MCF 10A (cell line): ENCODE measurements around the gene COL28A1. TPM values are rescaled to one million over a fixed set of nuclear protein-coding genes. Genes with fewer than 3 reads are reported as not detected.

Experiments
- BruUV-seq: library from RNA; stranded (reverse); fragments of 400-500 nt; replicated peaks from 2 replicates; lab custom pipeline; 2021; lab: Mats Ljungman, UMichigan
- CTCF ChIA-PET: fragments of 300-600 bp; sonication (Branson Sonifier 250); formaldehyde crosslinking; extraction: SDS; loops from one replicate; lab custom pipeline; 2021; ENCODE audit warnings: antibody characterized with exemption, inconsistent platforms; lab: Yijun Ruan, JAX
- POLR2A ChIA-PET: fragments of 300-600, 350-650 bp; sonication (Branson Sonifier 250); formaldehyde crosslinking; extraction: SDS; loops from one replicate; lab custom pipeline; 2020; ENCODE audit warnings: antibody characterized with exemption, inconsistent platforms; lab: Yijun Ruan, JAX
- DNase-seq: peaks from one replicate; pipeline ENCODE4 v3.0.0-alpha.2; 2018; ENCODE audit not compliant: unreplicated experiment
- H3K27ac Mint-ChIP-seq: one replicate; pipeline ENCODE4 v1.8.0; 2022; ENCODE audit warnings: mild to moderate bottlenecking, low read depth, mixed read lengths; ENCODE audit not compliant: unreplicated experiment
- H3K27me3 Mint-ChIP-seq: one replicate; pipeline ENCODE4 v1.8.0; 2022; ENCODE audit warnings: mixed read lengths; ENCODE audit not compliant: insufficient read depth, unreplicated experiment
- H3K36me3 Mint-ChIP-seq: one replicate; pipeline ENCODE4 v1.8.0; 2022; ENCODE audit warnings: mild to moderate bottlenecking, moderate library complexity, mixed read lengths; ENCODE audit not compliant: insufficient read depth, unreplicated experiment
- H3K4me1 Mint-ChIP-seq: one replicate; pipeline ENCODE4 v1.8.0; 2022; ENCODE audit warnings: mixed read lengths; ENCODE audit not compliant: insufficient read depth, unreplicated experiment
- H3K4me3 Mint-ChIP-seq: one replicate; pipeline ENCODE4 v1.8.0; 2022; ENCODE audit warnings: mild to moderate bottlenecking, moderate library complexity, mixed read lengths; ENCODE audit not compliant: unreplicated experiment
- H3K9me3 Mint-ChIP-seq: one replicate; pipeline ENCODE4 v1.8.0; 2022; ENCODE audit warnings: mixed read lengths; ENCODE audit not compliant: unreplicated experiment
- intact Hi-C: fragments of 100-400 bp; cut with micrococcal nuclease; formaldehyde crosslinking; loops from 2 replicates; pipeline ENCODE4 v1.14.1; 2022
- total RNA-seq: library from RNA; stranded (reverse); gene quantifications from 2 replicates; pipeline ENCODE4 v1.2.3, GENCODE V29; 2022
- TF ChIP-seq, protein P1 (sequence below): fragments of 200-600 bp; IDR thresholded peaks from one replicate; pipeline ENCODE4 v1.8.0; 2022; ENCODE audit warnings: antibody characterized with exemption, mild to moderate bottlenecking; ENCODE audit not compliant: unreplicated experiment

The COL28A1 gene
- total RNA-seq, 1 experiment from 2014 or later, result 0.96 TPM

DNA sequence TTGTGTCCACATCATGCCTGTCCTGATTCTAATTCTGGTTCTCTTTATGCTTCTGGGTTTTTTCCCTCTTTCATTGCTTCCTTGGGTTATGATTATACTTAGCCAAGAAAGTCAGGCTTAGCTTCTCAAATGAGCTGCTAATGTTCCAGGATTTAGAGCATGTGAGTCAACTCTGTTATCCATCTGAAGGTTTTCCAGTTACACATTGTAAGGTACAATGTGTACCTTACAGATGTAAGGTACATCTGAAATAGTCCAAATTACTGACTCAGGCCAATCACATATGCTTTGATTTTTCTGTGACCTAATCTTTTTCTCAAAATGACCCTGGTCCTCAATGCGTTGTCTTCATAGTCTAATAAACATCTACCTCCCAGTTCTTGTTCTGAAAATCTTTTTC is 17.7 kb upstream of the COL28A1 start:
- Mint-ChIP-seq H3K4me1 (peaks cover 47% of the 10 kb centered on the region), H3K27ac (peak overlapping the region; percentile 98), H3K4me3 (peak overlapping the region; percentile 58), H3K27me3 (no peaks in the 10 kb centered on the region), H3K9me3 (peaks cover 2% of the 10 kb centered on the region), H3K36me3 (no peaks in the 10 kb centered on the region)
- intact Hi-C loops, result no loop called here
- no TSS peak for BruUV-seq
- peak; percentile 35 for DNase-seq
- ChIA-PET CTCF (interaction anchor here (0.6 to 1.3 kb wide), 2 partner anchors 129 to 977 kb away, joined by 3 to 4 read pairs; no protein-coding TSS in a partner anchor), POLR2A (interaction anchor here (0.8 to 9.5 kb wide), 12 partner anchors 10 to 453 kb away, joined by 3 to 235 read pairs (median 8); partner anchors contain the start of genes MIOS and UMAD1)
- TF ChIP-seq, protein P1, sequence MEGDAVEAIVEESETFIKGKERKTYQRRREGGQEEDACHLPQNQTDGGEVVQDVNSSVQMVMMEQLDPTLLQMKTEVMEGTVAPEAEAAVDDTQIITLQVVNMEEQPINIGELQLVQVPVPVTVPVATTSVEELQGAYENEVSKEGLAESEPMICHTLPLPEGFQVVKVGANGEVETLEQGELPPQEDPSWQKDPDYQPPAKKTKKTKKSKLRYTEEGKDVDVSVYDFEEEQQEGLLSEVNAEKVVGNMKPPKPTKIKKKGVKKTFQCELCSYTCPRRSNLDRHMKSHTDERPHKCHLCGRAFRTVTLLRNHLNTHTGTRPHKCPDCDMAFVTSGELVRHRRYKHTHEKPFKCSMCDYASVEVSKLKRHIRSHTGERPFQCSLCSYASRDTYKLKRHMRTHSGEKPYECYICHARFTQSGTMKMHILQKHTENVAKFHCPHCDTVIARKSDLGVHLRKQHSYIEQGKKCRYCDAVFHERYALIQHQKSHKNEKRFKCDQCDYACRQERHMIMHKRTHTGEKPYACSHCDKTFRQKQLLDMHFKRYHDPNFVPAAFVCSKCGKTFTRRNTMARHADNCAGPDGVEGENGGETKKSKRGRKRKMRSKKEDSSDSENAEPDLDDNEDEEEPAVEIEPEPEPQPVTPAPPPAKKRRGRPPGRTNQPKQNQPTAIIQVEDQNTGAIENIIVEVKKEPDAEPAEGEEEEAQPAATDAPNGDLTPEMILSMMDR, result no peak

DNA sequence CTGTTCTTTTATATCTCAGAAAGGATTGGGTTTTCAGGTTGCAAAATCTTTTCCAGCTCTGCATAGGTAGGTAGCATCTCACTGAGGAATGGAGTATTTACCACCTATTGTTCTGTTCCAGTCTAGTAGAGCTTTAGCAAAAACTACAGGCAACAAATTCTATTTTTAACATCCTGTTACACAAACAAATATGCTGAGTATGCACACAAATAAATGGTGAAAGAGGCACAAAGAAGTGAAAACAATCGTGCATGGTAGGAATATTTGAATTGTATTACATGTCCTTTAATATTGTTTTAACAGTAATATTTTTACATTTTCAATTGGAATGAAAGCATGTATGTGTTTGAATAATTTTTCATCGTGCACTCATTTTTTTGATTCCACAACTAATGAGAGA is 16.5 kb upstream of the COL28A1 start:
- TF ChIP-seq, protein P1, result no peak
- H3K9me3 Mint-ChIP-seq, result no peaks in the 10 kb centered on the region
- BruUV-seq, result no TSS peak
- intact Hi-C loops, result no loop called here
- ChIA-PET POLR2A (interaction anchor here (0.6 to 9.5 kb wide), 9 partner anchors 9 to 452 kb away, joined by 3 to 235 read pairs (median 6); partner anchors contain the start of gene MIOS), CTCF (interaction anchor here (1.0 to 3.8 kb wide), 3 partner anchors 11 to 128 kb away, joined by 5 to 21 read pairs (median 18); no protein-coding TSS in a partner anchor)
- H3K4me1 Mint-ChIP-seq, result peaks cover 50% of the 10 kb centered on the region
- no peak for DNase-seq
- H3K36me3 Mint-ChIP-seq, result no peaks in the 10 kb centered on the region
- no peak overlapping the region for H3K4me3 Mint-ChIP-seq
- H3K27ac Mint-ChIP-seq, result peak overlapping the region; percentile 98
- no peaks in the 10 kb centered on the region for H3K27me3 Mint-ChIP-seq

DNA sequence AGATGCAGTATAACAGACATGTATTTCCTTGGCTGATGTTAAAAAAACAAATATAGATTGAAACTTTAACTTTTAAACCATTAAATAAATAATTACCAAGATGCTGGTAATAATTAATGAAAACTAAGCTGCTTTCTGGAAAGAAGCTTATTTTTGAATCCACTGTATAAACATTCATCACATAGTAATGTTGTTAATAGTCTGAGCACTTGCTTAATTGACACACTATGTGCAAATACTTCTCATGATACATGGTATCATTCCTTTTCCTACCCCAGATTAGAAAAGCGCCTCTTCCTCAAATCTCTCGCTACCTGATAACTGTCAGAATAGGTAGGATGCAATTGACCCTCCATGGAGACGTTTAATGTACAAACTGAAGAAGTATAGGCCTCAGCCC is 15.0 kb upstream of the COL28A1 start:
- Mint-ChIP-seq H3K27me3 (no peaks in the 10 kb centered on the region), H3K9me3 (no peaks in the 10 kb centered on the region), H3K4me1 (peaks cover 49% of the 10 kb centered on the region), H3K36me3 (no peaks in the 10 kb centered on the region), H3K4me3 (no peak overlapping the region), H3K27ac (peak overlapping the region; percentile 98)
- intact Hi-C loops, result no loop called here
- ChIA-PET CTCF (interaction anchor here (0.6 to 3.8 kb wide), 3 partner anchors 9 to 381 kb away, joined by 4 to 21 read pairs (median 18); no protein-coding TSS in a partner anchor), POLR2A (interaction anchor here (0.9 to 9.5 kb wide), 5 partner anchors 15 to 113 kb away, joined by 3 to 235 read pairs (median 5); partner anchors contain the start of genes MIOS and UMAD1)
- no TSS peak for BruUV-seq
- TF ChIP-seq, protein P1, result no peak
- DNase-seq, result no peak

DNA sequence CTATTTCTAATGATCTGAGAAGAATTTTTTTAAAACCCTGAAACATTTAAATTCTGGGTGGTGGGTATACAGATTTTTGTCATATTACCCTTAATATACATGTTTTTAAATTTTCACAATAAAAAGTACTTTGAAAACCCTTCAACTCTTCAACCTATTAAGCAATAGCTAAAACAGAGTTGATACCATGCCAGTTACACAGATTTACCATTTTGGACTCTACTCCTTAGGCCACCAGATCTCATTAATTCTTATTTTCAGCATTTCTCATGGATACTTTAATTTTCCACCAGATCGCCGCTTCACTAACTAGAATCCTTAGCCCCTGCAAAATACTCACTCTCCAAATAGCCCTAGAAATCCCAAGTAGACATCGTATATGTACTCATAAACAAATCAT is 12.7 kb upstream of the COL28A1 start:
- intact Hi-C loops, result no loop called here
- peak overlapping the region; percentile 40 for H3K27ac Mint-ChIP-seq
- ChIA-PET POLR2A (interaction anchor here (0.6 to 9.5 kb wide), 3 partner anchors 17 to 109 kb away, joined by 3 to 235 read pairs (median 4); partner anchors contain the start of gene MIOS), CTCF (interaction anchor here (1.4 kb wide), 1 partner anchor 124 kb away, joined by 8 read pairs; no protein-coding TSS in a partner anchor)
- DNase-seq, result no peak
- H3K36me3 Mint-ChIP-seq, result no peaks in the 10 kb centered on the region
- H3K4me1 Mint-ChIP-seq, result peaks cover 32% of the 10 kb centered on the region
- BruUV-seq, result no TSS peak
- H3K9me3 Mint-ChIP-seq, result no peaks in the 10 kb centered on the region
- TF ChIP-seq, protein P1, result no peak
- H3K4me3 Mint-ChIP-seq, result no peak overlapping the region
- H3K27me3 Mint-ChIP-seq, result no peaks in the 10 kb centered on the region
